Osteoblast (primary cell): ENCODE results near the gene SLC28A1. TPM values are rescaled to one million over a fixed set of nuclear protein-coding genes. Genes with fewer than 3 reads are reported as not detected.

Experiments used
- DNase-seq: peaks from one replicate; pipeline ENCODE4 v3.0.0; 2011; ENCODE audit warnings: low spot score, mixed read lengths; ENCODE audit not compliant: insufficient read length; ENCODE audit errors: missing footprints
- H2AFZ ChIP-seq: 2 replicates; pipeline ENCODE4 v1.6.0; 2011; ENCODE audit warnings: mild to moderate bottlenecking, low read length
- H3K27ac ChIP-seq: 2 replicates; pipeline ENCODE4 v1.5.1; 2011; ENCODE audit warnings: mild to moderate bottlenecking, low read depth, low read length, moderate library complexity
- H3K27me3 ChIP-seq: 2 replicates; pipeline ENCODE4 v1.6.0; 2012; ENCODE audit warnings: mild to moderate bottlenecking, control low read depth, inconsistent platforms, low read length, moderate library complexity; ENCODE audit not compliant: insufficient read depth
- H3K36me3 ChIP-seq: 2 replicates; pipeline ENCODE4 v1.5.1; 2011; ENCODE audit warnings: mild to moderate bottlenecking, low read length, control low read depth, moderate library complexity; ENCODE audit not compliant: insufficient read depth
- H3K4me1 ChIP-seq: 2 replicates; pipeline ENCODE4 v1.5.1; 2011; ENCODE audit warnings: mild to moderate bottlenecking, low read length, control low read depth, moderate library complexity; ENCODE audit not compliant: insufficient read depth
- H3K4me2 ChIP-seq: 2 replicates; pipeline ENCODE4 v1.6.0; 2011; ENCODE audit warnings: mild to moderate bottlenecking, low read length; ENCODE audit not compliant: insufficient read depth
- H3K4me3 ChIP-seq: fragments of 200-600 bp; sonication (generic); 3 replicates; pipeline ENCODE4 v1.5.1; 2012; ENCODE audit warnings: mild to moderate bottlenecking, low read length, inconsistent platforms; ENCODE audit not compliant: insufficient read depth
- H3K79me2 ChIP-seq: 2 replicates; pipeline ENCODE4 v1.6.0; 2012; ENCODE audit warnings: mild to moderate bottlenecking, low read length, control low read depth, inconsistent platforms; ENCODE audit not compliant: insufficient read depth
- H3K9me3 ChIP-seq: 2 replicates; pipeline ENCODE4 v1.5.1; 2011; ENCODE audit warnings: low read depth, low read length, control low read depth
- H4K20me1 ChIP-seq: 2 replicates; pipeline ENCODE4 v1.6.0; 2012; ENCODE audit warnings: mild to moderate bottlenecking, low read length, control low read depth; ENCODE audit not compliant: insufficient read depth
- CTCF ChIP-seq: IDR thresholded peaks from 2 replicates; pipeline ENCODE4 v1.5.1; 2011; ENCODE audit warnings: mild to moderate bottlenecking, low read depth, low read length, moderate library complexity; ENCODE audit errors: extremely low read depth
- total RNA-seq: library from RNA; depleted of rRNA; stranded (reverse); fragments of >200 nt; gene quantifications from 2 replicates; pipeline ENCODE4 v1.2.3, GENCODE V29; 2012

SLC28A1 gene
- total RNA-seq, 1 donor, result not detected

DNA sequence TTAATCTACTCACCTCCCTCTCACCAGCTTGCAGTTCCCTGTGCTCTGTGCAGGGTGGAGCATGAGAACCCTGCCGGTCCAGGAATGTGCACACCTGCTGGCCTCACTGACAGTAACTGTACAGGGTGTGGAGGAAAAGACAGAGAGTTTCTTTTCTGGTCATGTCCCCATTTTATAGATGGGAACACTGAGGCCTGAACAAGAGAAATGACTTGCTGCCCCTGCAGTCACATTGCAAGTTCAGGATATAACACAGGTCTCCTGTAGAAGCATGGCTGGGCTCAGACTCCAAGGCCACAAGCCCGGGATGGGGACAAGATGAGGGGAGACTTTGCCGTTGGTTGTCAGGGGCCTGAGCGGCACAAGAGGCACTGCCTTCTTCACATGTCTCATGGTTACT lies 23.3 kb downstream of the SLC28A1 start:
- Histone ChIP-seq H3K79me2 (no peaks in the 10 kb centered on the region), H2AFZ (no peak overlapping the region), H4K20me1 (no peaks in the 10 kb centered on the region), H3K36me3 (no peaks in the 10 kb centered on the region), H3K27ac (no peak overlapping the region), H3K9me3 (no peaks in the 10 kb centered on the region), H3K4me3 (no peak overlapping the region), H3K4me2 (no peak overlapping the region), H3K4me1 (peaks cover 14% of the 10 kb centered on the region), H3K27me3 (no peaks in the 10 kb centered on the region)
- no peak for TF ChIP-seq CTCF
- no peak for DNase-seq

DNA sequence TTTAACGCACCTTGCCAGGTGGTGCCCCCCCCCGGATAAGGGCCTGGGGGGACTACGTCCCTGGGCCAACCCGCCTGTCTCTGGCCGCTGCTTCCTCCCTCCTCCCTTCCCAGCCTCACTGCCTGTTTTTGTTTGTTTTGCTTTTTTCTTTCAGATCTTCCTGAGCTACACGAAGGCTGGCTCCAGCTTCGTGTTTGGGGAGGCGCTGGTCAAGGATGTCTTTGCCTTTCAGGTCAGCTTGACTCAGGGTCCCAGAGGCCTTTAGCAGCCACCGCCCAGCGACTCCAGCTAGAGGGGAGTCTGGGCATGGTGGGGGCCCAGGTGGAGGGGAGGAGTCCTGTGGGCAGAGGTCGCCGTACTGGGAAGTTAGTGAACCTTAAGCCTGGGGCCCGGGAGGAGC lies 24.1 kb downstream of the SLC28A1 start:
- Histone ChIP-seq H3K4me3 (no peak overlapping the region), H3K9me3 (no peaks in the 10 kb centered on the region), H3K79me2 (no peaks in the 10 kb centered on the region), H3K36me3 (no peaks in the 10 kb centered on the region), H3K27ac (no peak overlapping the region), H4K20me1 (no peaks in the 10 kb centered on the region), H2AFZ (peak overlapping the region; percentile 41), H3K4me2 (no peak overlapping the region), H3K4me1 (peaks cover 22% of the 10 kb centered on the region), H3K27me3 (no peaks in the 10 kb centered on the region)
- no peak for TF ChIP-seq CTCF
- no peak for DNase-seq

GRCh38 chr15:84909029-84909428 lies 24.6 kb downstream of the SLC28A1 start:
- Histone ChIP-seq H3K9me3 (no peaks in the 10 kb centered on the region), H3K36me3 (no peaks in the 10 kb centered on the region), H3K27ac (no peak overlapping the region), H3K4me2 (no peak overlapping the region), H3K4me3 (no peak overlapping the region), H2AFZ (peak overlapping the region; percentile 56), H3K4me1 (peaks cover 22% of the 10 kb centered on the region), H3K27me3 (no peaks in the 10 kb centered on the region), H3K79me2 (no peaks in the 10 kb centered on the region), H4K20me1 (no peaks in the 10 kb centered on the region)
- DNase-seq, result no peak
- no peak for TF ChIP-seq CTCF

DNA sequence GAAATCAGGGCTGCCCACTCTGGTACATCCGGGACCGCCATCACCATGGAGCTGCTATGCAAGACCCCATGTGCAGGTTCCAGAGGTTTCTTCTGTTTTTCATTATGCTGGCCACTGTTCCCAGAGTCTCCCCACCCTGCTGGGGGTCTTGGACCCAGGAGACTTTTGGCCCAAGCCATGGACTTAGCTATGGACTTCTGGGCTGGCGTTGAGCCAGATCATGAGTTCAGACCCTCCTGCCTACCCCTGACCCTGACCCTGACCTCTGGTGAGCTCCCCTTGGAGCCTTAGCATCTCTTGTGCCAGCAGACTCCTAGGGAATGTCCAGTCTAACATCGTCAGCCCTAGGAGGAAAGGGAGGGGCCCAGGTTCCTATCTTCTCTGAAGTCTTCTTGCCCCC lies 25.3 kb downstream of the SLC28A1 start:
- no peak for DNase-seq
- peak overlapping the region; percentile 56 for H2AFZ ChIP-seq
- H3K27ac ChIP-seq, result no peak overlapping the region
- H3K36me3 ChIP-seq, result no peaks in the 10 kb centered on the region
- no peak overlapping the region for H3K4me2 ChIP-seq
- H3K4me1 ChIP-seq, result peaks cover 30% of the 10 kb centered on the region
- no peaks in the 10 kb centered on the region for H3K27me3 ChIP-seq
- no peak for TF ChIP-seq CTCF
- no peak overlapping the region for H3K4me3 ChIP-seq
- H3K79me2 ChIP-seq, result no peaks in the 10 kb centered on the region
- no peaks in the 10 kb centered on the region for H3K9me3 ChIP-seq
- H4K20me1 ChIP-seq, result no peaks in the 10 kb centered on the region
